GM18511 (cell line): ENCODE data around the gene PAXIP1.

Experiments
- ATAC-seq: cut with Tn5 transposase; IDR thresholded peaks from one replicate; pipeline ENCODE4 v1.9.1; 2021; ENCODE audit warnings: mild to moderate bottlenecking, moderate library complexity; ENCODE audit not compliant: unreplicated experiment

Gene PAXIP1

GRCh38 chr7:154997840-154998370 lies 5.0 kb downstream of the PAXIP1 start:
- no peak for ATAC-seq

GRCh38 chr7:154996756-154997155 lies 6.2 kb downstream of the PAXIP1 start:
- ATAC-seq = no peak

DNA sequence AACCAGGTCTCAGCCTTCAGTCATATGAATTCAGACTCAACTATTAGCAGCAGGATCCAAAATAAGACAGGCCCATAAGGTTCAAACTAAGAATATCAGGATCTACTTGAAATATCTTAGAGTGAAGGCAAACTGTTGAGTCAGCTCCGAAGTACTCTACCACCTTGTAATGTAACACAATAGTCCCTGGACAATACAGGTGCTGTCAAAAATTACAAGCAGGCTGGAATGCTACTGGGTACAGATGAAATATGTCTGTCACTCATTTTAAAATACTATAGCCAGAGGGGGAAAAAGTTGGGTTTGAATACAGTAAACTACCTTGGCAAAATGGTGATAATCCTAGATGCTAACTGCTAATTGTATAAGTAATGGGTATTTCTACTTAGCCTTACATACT lies 6.8 kb downstream of the PAXIP1 start:
- ATAC-seq = no peak

GRCh38 chr7:154994996-154995395 lies 7.9 kb downstream of the PAXIP1 start:
- no peak for ATAC-seq

- ATAC-seq = no peak
These were observed 11.9 kb downstream of the PAXIP1 start for GRCh38 chr7:154990964-154991540.

DNA sequence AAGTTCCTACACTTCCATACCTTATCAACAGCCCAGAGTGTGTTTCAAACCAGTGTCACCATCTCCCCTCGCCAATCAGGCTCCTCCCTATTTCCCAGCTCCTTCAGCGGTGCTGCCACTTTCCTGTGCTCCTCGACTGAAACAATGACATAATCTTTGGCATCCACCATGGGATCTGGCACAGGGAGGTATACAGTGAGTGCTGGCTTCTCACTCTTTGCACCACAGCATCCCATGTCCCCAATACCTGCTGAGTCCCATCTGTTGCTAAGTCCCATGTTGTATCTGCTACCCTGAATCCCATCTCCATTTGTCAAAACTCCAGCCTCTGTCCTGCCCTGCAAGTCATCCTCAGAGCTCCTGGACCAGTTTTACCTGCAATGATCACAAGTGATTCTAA lies 15.4 kb downstream of the PAXIP1 start:
- no peak for ATAC-seq

DNA sequence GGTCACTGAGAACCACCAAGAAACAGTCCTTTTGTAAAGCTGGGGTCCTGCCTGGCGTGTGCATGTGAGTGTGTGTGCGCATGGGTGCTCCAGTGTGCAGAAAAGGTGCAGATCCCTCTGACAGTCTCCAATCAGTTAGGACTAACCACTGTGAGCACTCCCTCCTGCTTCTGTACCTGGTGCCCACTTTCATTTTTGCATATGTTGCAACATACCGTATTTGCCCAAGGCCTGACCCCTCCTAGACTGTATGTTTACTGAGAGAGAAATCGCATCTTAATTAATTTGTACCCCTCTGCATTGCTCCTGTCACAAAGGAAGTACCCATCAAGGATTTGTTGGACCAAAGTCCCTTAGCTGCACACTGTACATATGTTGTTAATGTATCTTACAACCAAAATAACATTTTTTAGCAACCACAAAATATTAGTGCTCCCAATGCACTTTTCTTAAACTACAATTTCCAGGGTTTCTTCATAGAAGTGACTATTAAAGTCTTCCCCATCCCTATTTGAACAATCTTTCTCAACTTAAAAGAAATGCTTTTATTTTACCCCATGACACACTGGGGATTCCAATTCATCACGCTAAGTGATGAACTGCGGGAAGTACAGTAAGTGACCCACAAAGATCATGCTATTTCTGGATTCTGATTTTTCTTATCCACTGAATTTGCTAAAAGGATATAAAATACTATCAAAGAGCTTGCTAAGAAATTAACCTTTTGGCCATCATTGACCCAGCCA lies 16.6 kb downstream of the PAXIP1 start:
- no peak for ATAC-seq

- ATAC-seq = no peak
These were observed 17.7 kb downstream of the PAXIP1 start for GRCh38 chr7:154985230-154985629.

DNA sequence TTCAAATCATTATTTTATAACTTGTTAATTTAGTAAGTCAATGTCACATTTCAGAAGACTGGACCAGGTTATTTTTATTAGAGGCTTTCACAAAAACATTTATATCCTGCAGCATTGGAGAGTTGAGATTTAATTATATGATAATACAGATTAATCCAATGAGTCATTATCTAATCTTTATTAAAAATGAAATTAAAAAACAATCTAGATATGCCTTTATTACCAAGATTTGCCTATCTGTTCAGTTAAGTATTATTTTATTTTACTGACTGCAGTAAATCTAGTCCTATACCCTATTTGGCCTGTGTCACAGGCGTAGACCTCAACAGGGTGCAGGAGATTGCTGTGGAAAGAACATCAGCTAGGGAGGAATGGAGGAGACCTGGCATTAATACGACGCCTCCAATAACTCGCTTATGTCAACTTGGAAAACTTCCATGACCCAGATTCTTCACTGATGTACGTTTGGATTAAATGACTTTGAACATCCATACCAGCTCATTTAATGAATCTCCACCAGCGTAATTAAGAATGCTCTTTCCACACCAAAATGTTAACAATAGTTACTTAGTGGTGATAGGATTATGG lies 18.2 kb downstream of the PAXIP1 start:
- no peak for ATAC-seq

DNA sequence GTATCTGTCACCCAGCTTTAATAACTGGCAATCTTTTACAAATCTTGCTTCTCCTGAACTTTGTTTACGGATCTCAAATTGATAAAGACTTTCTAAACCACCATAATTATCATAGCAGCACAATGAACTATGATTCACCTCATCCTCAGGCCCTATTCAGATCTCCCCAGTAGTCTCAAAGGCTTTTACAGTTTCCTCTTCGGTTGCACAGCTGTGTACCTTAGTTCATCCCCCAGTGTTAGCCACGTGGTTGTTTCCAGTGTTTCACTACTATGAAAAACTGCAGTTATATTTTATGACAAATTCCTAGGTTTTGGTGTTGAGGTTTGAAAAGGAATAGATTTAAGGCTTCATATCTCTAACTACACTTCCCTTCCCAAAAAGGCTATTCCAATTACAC lies 24.9 kb downstream of the PAXIP1 start:
- ATAC-seq = no peak

DNA sequence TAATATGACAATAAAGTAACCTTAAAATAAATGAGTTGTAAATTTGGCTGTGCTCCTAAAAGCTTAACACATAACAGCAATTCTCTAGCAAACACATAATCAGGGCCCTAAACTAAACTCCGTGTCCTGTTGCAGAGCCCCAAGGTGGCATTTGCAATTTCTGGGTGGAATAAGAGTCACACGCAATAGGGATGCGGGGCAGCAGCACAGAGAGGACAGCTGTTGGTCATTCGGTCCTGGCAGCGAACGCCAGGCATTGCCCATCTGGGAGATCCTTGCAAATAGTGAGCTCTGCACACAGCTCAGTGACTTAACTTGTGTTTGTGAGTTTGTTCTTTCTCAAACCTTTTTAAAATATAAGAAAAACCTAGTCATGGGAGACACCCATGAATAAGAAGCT lies 25.7 kb downstream of the PAXIP1 start:
- no peak for ATAC-seq

- no peak for ATAC-seq
These were observed 26.1 kb downstream of the PAXIP1 start for GRCh38 chr7:154976844-154977243.

DNA sequence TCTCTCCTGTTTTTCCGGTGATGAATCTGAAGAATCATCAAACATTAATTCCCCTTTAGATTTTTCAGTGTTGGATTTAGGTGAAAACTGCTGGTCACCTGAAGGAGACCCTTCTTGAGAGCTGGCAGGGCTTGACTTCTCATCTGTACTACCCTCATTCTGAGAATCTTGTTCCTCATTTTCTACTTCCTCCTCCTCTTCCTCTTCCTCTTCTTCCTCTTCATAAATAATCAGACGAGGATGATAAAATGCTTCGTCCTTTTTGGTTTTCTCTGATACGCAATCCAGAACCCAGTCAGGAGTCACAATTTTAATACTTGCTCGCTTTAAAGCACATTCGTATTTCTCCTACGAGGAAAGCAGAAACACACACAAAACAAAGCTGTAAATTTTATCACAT lies 26.9 kb downstream of the PAXIP1 start:
- no peak for ATAC-seq

DNA sequence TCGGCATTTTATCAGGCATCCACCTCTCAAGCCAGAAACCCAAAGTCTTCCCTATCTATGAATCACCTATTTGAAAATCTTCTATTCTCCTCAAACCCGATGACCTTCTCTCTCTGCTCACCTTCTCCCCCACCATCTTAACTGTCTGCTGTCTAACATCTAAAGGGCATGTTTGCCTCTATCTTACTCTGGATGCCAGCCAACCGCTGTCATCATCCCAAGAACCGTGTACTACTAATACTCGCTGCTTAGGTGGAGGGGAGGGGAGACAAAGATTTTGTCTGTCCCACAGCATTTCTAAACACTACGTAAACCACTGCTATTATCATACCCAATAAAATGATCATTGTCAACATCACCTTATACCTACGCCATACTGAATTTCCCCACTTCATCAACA lies 29.5 kb downstream of the PAXIP1 start:
- no peak for ATAC-seq

DNA sequence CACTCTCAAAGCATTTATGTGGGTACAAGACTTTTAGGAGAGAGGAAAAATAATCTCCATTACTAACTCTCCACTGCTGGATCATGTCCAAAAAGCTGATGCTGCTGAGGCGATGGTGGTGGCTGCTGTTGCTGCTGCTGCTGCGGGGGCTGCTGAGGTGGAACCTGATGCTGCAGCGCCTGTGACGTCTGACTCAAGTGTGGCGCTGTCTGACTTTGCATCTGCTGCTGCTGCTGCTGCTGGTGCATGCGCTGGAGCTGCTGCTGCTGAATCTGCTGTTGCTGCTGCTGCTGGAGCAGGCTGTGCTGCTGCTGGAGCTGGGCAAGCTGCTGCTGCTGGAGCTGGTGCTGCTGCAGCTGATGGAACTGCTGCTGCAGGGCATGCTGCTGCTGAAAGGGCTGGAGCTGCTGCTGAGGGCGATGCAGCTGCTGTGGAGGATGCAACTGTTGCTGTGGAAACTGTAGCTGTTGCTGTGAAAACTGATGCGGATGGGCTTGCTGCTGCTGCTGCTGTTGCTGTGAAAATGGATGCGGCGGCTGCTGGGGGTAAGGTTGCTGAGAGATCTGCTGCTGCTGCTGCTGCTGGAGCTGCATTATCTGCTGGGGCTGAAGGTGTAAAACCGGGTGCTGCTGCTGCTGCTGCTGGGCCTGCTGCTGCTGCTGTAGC lies 34.5 kb downstream of the PAXIP1 start:
- no peak for ATAC-seq

GRCh38 chr7:154967401-154967955 lies 35.4 kb downstream of the PAXIP1 start:
- ATAC-seq = no peak

GRCh38 chr7:154965014-154965413 lies 37.9 kb downstream of the PAXIP1 start:
- ATAC-seq = no peak

DNA sequence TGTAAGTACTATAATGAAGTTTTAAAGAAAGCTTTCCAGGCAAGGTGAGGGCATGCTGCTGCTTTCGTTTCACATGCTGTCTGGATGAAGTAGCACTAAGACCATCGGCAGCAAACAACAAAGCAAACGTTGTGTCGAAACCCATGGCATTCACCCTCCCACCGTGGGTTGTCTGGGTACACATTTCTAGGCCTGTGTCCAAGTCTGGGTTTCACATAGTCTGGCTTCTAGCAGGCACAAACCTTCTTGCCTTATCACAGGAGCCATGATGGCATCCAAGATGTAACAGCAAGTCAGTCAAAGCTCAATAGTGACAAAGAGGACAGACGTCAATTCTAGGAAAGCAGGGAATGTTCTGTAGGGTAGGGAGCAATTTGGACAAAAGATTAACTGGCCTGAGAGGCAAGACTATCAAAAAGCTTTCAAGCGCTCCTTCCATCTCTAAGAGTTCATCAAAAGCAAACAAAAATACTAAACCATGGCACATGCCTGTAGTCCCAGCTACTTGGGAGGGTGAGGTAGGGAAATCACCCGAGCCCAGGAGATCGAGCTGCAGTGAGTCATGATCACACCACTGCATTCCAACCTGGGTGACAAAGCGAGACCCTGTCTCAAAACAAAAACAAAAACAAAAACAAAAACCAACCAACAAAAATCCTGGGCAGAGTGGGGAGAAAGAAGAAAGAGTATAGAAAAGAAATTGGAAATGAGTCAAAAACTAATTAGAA lies 42.7 kb downstream of the PAXIP1 start:
- no peak for ATAC-seq

- no peak for ATAC-seq
These were observed 46.5 kb downstream of the PAXIP1 start for GRCh38 chr7:154956427-154956826.

DNA sequence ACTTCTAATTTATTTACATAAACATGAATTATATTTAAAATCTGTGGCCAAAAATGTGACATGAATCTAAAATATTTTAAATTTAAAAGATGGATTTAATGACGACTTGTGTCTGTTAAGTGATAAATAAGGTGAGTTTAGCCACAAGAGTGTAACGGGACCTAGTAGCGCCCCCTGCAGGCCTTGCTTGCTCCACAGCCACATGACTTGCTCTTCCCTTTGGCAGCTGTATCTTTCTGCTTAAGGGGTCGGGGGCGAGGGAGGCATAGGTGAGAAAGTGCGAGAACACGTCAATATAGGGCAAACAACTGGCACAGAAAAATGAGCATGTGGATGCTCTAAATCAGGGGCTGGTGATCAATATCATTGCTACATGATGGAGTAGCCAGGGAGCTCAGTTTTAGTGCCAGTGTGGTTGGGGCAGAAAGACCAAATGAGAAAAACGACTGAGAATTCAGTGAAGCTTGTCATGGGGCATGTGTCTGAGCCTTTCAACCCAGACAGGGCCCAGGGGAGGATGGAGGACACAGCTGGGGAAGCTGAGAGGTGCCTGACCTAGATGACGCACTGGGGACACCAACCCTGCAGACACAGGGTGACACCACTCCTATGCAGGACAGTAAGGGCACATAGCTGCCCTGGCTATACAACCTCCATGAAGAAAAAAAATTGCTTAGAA lies 49.8 kb downstream of the PAXIP1 start:
- no peak for ATAC-seq
